BJ (cell line): ENCODE results near the gene ZNF846. TPM values are rescaled to one million over a fixed set of nuclear protein-coding genes. Genes with fewer than 3 reads are reported as not detected.

Experiments used
- CTCF ChIA-PET: fragments of 350-600 bp; formaldehyde crosslinking; extraction: SDS; loops from one replicate; lab custom pipeline; 2021; ENCODE audit warnings: antibody characterized with exemption, inconsistent platforms; lab: Yijun Ruan, JAX
- POLR2A ChIA-PET: fragments of 300-600 bp; sonication (Branson Sonifier 250); formaldehyde crosslinking; extraction: SDS; loops from one replicate; lab custom pipeline; 2021; ENCODE audit warnings: antibody characterized with exemption; lab: Charles Lee
- DNase-seq: peaks from one replicate; pipeline ENCODE4 v3.0.0-alpha.2; 2011; ENCODE audit warnings: low read depth
- H3K27me3 ChIP-seq: 2 replicates; pipeline ENCODE4 v1.6.0; 2011; ENCODE audit warnings: low read length; ENCODE audit not compliant: control insufficient read depth, insufficient read depth
- H3K36me3 ChIP-seq: 2 replicates; pipeline ENCODE4 v1.5.1; 2011; ENCODE audit warnings: low read length; ENCODE audit not compliant: control insufficient read depth, insufficient read depth
- H3K4me3 ChIP-seq: 2 replicates; pipeline ENCODE4 v1.5.1; 2011; ENCODE audit warnings: low read depth, mild to moderate bottlenecking, control low read depth, low read length
- CTCF ChIP-seq: IDR thresholded peaks from 2 replicates; pipeline ENCODE4 v1.5.1; 2011; ENCODE audit warnings: low read depth, mild to moderate bottlenecking, control low read depth, inconsistent platforms, low read length, moderate library complexity; ENCODE audit not compliant: insufficient read depth
- polyA minus RNA-seq: library from RNA; depleted of rRNA, polyadenylated mRNA; stranded (reverse); fragments of >200 nt; gene quantifications from 2 replicates; pipeline ENCODE4 v1.2.3, GENCODE V29; 2011; rRNA and poly(A)+ RNA removed
- polyA plus RNA-seq: library from polyadenylated mRNA; depleted of rRNA; stranded (reverse); fragments of >200 nt; gene quantifications from 2 replicates; pipeline ENCODE4 v1.2.3, GENCODE V29; 2011; rRNA removed

Gene ZNF846
- 3.6 and 7.7 TPM in 2 replicates for polyA plus RNA-seq
- polyA minus RNA-seq: 8.9 and 10.2 TPM in 2 replicates

- TF ChIP-seq CTCF: no peak
- H3K27me3 ChIP-seq: no peaks in the 10 kb centered on the region
- ChIA-PET CTCF (interaction anchor here (1.3 kb wide), 1 partner anchor 143 kb away, joined by 4 read pairs; no protein-coding TSS in a partner anchor), POLR2A (no interaction called here)
- peak; percentile 69 for DNase-seq
- peak within 1 kb of the TSS; percentile 57 for H3K4me3 ChIP-seq
- no peaks in the 10 kb centered on the region for H3K36me3 ChIP-seq
These were observed at the start of gene ZNF846 for GRCh38 chr19:9768175-9769112. Gene ZNF846 (minus strand): TSS chr19:9768738. CDS start chr19:9764950, 3,788 bp downstream.

DNA sequence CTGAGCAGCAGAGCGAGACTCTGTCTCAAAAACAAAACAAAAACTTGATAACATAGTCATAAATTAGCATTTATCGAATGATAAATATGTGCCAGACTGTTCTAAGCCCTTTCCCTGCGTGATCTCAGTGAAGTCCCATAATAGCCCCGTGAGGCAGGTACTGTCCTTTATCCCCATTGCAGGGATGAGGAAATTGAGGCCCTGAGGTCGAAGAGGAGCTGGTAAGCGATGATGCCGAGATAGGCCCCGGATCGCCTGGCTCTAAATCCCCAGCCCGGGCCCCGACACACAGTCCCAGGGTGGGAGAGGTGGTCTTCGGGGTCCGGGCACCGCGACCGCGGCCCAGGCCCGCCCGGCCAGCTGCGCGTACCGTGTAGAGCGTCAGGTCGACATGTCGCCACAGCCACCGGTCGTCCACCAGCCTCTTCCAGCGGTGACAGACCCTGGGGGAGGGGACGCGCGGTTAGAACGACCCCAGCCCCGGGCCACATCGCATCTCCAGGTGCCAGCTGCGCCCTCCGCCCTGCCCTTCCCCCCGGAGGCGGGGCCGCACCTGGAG lies 49.7 kb upstream of the ZNF846 start:
- H3K36me3 ChIP-seq: no peaks in the 10 kb centered on the region
- H3K27me3 ChIP-seq: no peaks in the 10 kb centered on the region
- ChIA-PET POLR2A (no interaction called here), CTCF (interaction anchor here (1.2 kb wide), 1 partner anchor 22 kb away, joined by 4 read pairs; no protein-coding TSS in a partner anchor)
- TF ChIP-seq CTCF: no peak
- no peak for DNase-seq
- peak overlapping the region; percentile 96 for H3K4me3 ChIP-seq

GRCh38 chr19:9811139-9811538 lies 42.6 kb upstream of the ZNF846 start:
- ChIA-PET POLR2A (no interaction called here), CTCF (no interaction called here)
- TF ChIP-seq CTCF: no peak
- Histone ChIP-seq H3K4me3 (no peak overlapping the region), H3K36me3 (peaks cover 24% of the 10 kb centered on the region), H3K27me3 (no peaks in the 10 kb centered on the region)
- no peak for DNase-seq

- DNase-seq: no peak
- Histone ChIP-seq H3K36me3 (peaks cover 26% of the 10 kb centered on the region), H3K27me3 (no peaks in the 10 kb centered on the region), H3K4me3 (no peak overlapping the region)
- POLR2A ChIA-PET: no interaction called here
- CTCF ChIA-PET: interaction anchor here (1.0 kb wide), 1 partner anchor 183 kb away, joined by 3 read pairs; no protein-coding TSS in a partner anchor
- TF ChIP-seq CTCF: no peak
These were observed 40.6 kb upstream of the ZNF846 start for GRCh38 chr19:9808855-9809824.
